GM21515 (cell line): ENCODE data around the gene AHI1.
A peak's percentile ranks its signal among the peaks of the same experiment; 100 is the strongest.
"Not testable (repeated sequence)": the region's sequence is repeated elsewhere in the genome, so short reads cannot be mapped to it uniquely, and the experiment has no call there.

ENCODE experiments used
- ATAC-seq: cut with Tn5 transposase; IDR thresholded peaks from one replicate; pipeline ENCODE4 v1.9.1; 2021; ENCODE audit not compliant: unreplicated experiment

AHI1 gene

GRCh38 chr6:135397172-135397952 lies 100.2 kb downstream of the AHI1 start:
- no peak for ATAC-seq

GRCh38 chr6:135395136-135395535 lies 102.4 kb downstream of the AHI1 start:
- ATAC-seq = no peak

- no peak for ATAC-seq
These were observed 104.3 kb downstream of the AHI1 start for GRCh38 chr6:135393289-135393688.

- ATAC-seq = no peak
These were observed 107.1 kb downstream of the AHI1 start for GRCh38 chr6:135390458-135390857.

GRCh38 chr6:135385299-135385698 lies 112.2 kb downstream of the AHI1 start:
- ATAC-seq = no peak

- no peak for ATAC-seq
These were observed 113.8 kb downstream of the AHI1 start for GRCh38 chr6:135383766-135384165.

GRCh38 chr6:135383301-135383700 lies 114.2 kb downstream of the AHI1 start:
- ATAC-seq = no peak

GRCh38 chr6:135382182-135382628 lies 115.3 kb downstream of the AHI1 start:
- peak; percentile 69 for ATAC-seq

- ATAC-seq = no peak
These were observed 116.7 kb downstream of the AHI1 start for GRCh38 chr6:135380793-135381192.

- ATAC-seq = no peak
These were observed 117.9 kb downstream of the AHI1 start for GRCh38 chr6:135379647-135380046.

GRCh38 chr6:135372758-135373157 lies 124.8 kb downstream of the AHI1 start:
- no peak for ATAC-seq

- ATAC-seq = not testable (repeated sequence)
These were observed 133.9 kb downstream of the AHI1 start for GRCh38 chr6:135363622-135364021.

GRCh38 chr6:135362124-135362523 lies 135.4 kb downstream of the AHI1 start:
- ATAC-seq = no peak

GRCh38 chr6:135360222-135360621 lies 137.3 kb downstream of the AHI1 start:
- no peak for ATAC-seq

- ATAC-seq = no peak
These were observed 138.6 kb downstream of the AHI1 start for GRCh38 chr6:135358985-135359384.

- ATAC-seq = no peak
These were observed 139.2 kb downstream of the AHI1 start for GRCh38 chr6:135358251-135358821.

- no peak for ATAC-seq
These were observed 143.1 kb downstream of the AHI1 start for GRCh38 chr6:135354407-135354806.

GRCh38 chr6:135353113-135353512 lies 144.4 kb downstream of the AHI1 start:
- no peak for ATAC-seq

- no peak for ATAC-seq
These were observed 145.9 kb downstream of the AHI1 start for GRCh38 chr6:135351635-135352034.

- ATAC-seq = no peak
These were observed 149.7 kb downstream of the AHI1 start for GRCh38 chr6:135347887-135348286.

GRCh38 chr6:135346747-135347146 lies 150.8 kb downstream of the AHI1 start:
- ATAC-seq = no peak

- ATAC-seq = no peak
These were observed 153.0 kb downstream of the AHI1 start for GRCh38 chr6:135344526-135344925.

GRCh38 chr6:135339920-135340319 lies 157.6 kb downstream of the AHI1 start:
- not testable (repeated sequence) for ATAC-seq
